Epithelial cell of prostate (primary cell): Measurements from ENCODE around the gene PRRC1.

ENCODE experiments used
- DNase-seq: peaks from one replicate; pipeline ENCODE4 v3.0.0-alpha.2; 2011; ENCODE audit warnings: low read depth, low spot score
- H3K27ac ChIP-seq: fragments of 450-650 bp; 2 replicates; pipeline ENCODE4 v1.5.1; 2017; ENCODE audit warnings: mild to moderate bottlenecking

The PRRC1 gene

DNA sequence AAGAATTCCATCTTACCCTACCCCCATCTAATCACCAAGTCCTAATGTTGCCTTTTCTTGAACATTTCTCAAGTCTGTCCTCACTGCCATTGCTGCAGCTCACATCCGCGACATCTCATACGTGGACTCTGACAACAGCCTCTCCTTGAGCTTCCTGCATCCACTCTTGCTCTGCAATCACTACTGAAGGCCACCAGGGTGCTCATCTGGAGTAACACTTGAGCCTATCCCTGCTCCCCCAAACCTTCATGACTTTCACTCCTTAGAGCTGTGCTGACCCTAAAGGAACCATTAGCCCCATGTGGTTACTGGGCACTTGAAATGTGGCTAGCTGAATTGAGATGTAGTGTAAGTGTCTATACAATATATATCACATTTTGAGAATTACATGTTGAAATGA lies 85.0 kb downstream of the PRRC1 start:
- H3K27ac ChIP-seq, result no peak overlapping the region
- no peak for DNase-seq

GRCh38 chr5:127602896-127603844 lies 85.7 kb downstream of the PRRC1 start:
- H3K27ac ChIP-seq, result no peak overlapping the region
- no peak for DNase-seq
